ENCODE data around the gene NNT.

Gene NNT

GRCh38 chr5:43602461-43603343 is at the start of gene NNT:
Gene NNT (plus strand): TSS chr5:43603180. CDS start chr5:43609196, 6,016 bp downstream.
- TF ChIP-seq ZFX (IDR thresholded peaks at IDR 0.05; ENCODE audit: borderline replicate concordance), result no peak
- no peak for TF ChIP-seq CTCF (IDR thresholded peaks at IDR 0.05)
- H3K27ac ChIP-seq, result peak within 1 kb of the TSS; percentile 68

- TF ChIP-seq ZFX (IDR thresholded peaks at IDR 0.05; ENCODE audit: borderline replicate concordance), result no peak
- TF ChIP-seq CTCF (IDR thresholded peaks at IDR 0.05), result no peak
Measured at GRCh38 chr5:43553381-43553780, 49.6 kb upstream of the NNT start.

GRCh38 chr5:43554497-43554896 is 48.5 kb upstream of the NNT start:
- TF ChIP-seq CTCF (IDR thresholded peaks at IDR 0.05), result no peak
- no peak overlapping the region for H3K27ac ChIP-seq

More at GRCh38 chr5:43553381-43553780, 49.6 kb upstream of the NNT start:
- no peak overlapping the region for H3K27ac ChIP-seq

GRCh38 chr5:43555895-43556606 is 46.9 kb upstream of the NNT start:
- TF ChIP-seq CTCF (IDR thresholded peaks at IDR 0.05) (no peak), ZFX (IDR thresholded peaks at IDR 0.05; ENCODE audit: borderline replicate concordance) (no peak)
- H3K27ac ChIP-seq, result peak overlapping the region; percentile 85

- peak overlapping the region; percentile 85 for H3K27ac ChIP-seq
Measured at GRCh38 chr5:43556607-43556856, 46.4 kb upstream of the NNT start.

GRCh38 chr5:43556857-43557542 is 46.0 kb upstream of the NNT start, which contains the start of gene PAIP1:
Gene PAIP1 (minus strand): TSS chr5:43557077. CDS start chr5:43556846, 231 bp downstream.
- H3K27ac ChIP-seq, result peak within 1 kb of the TSS; percentile 85
- TF ChIP-seq CTCF (IDR thresholded peaks at IDR 0.05) (peak; percentile 88), ZFX (IDR thresholded peaks at IDR 0.05; ENCODE audit: borderline replicate concordance) (0 out of 2 replicates have a peak, but pooled peaks have one; percentile 53)

- no peak for TF ChIP-seq CTCF (IDR thresholded peaks at IDR 0.05)
- TF ChIP-seq ZFX (IDR thresholded peaks at IDR 0.05; ENCODE audit: borderline replicate concordance), result no peak
- no peak overlapping the region for H3K27ac ChIP-seq
Measured at GRCh38 chr5:43560128-43560527, 42.9 kb upstream of the NNT start.

All from 22Rv1 (cell line).